PC-3 (cell line): Measurements from ENCODE around the gene OVOL2. TPM values are rescaled to one million over a fixed set of nuclear protein-coding genes. Genes with fewer than 3 reads are reported as not detected.

ENCODE experiments used
- ATAC-seq: fragments of 200-7000 bp; cut with Tn5 transposase; 2 replicates; pipeline ENCODE4 v1.9.1; 2020; ENCODE audit warnings: mild to moderate bottlenecking, moderate library complexity
- BruUV-seq: library from RNA; stranded (reverse); fragments of 400-500 nt; replicated peaks from 2 replicates; lab custom pipeline; 2021; lab: Mats Ljungman, UMichigan
- CTCF ChIA-PET: fragments of 300-600 bp; sonication (Branson Sonifier 250); formaldehyde crosslinking; loops from one replicate; lab custom pipeline; 2022; ENCODE audit warnings: antibody characterized with exemption; lab: Charles Lee
- POLR2A ChIA-PET: fragments of 300-600 bp; sonication (Branson Sonifier 250); formaldehyde crosslinking; loops from one replicate; lab custom pipeline; 2022; ENCODE audit warnings: antibody characterized with exemption; ENCODE audit not compliant: unreplicated experiment; lab: Charles Lee
- DNase-seq: peaks from one replicate; pipeline ENCODE4 v3.0.0-alpha.2; 2015
- H2AFZ ChIP-seq: fragments of 300-600 bp; sonication (generic); 2 replicates; pipeline ENCODE4 v1.6.0; 2016; ENCODE audit warnings: antibody characterized with exemption, low read length
- H3F3A ChIP-seq: fragments of 300-600 bp; sonication (generic); one replicate; pipeline ENCODE4 v1.6.0; 2017; ENCODE audit warnings: antibody characterized with exemption, low read length, control low read depth, mild to moderate bottlenecking; ENCODE audit not compliant: unreplicated experiment
- H3K27ac ChIP-seq: fragments of 300-600 bp; sonication (generic); 2 replicates; pipeline ENCODE4 v1.5.1; 2016; ENCODE audit warnings: mild to moderate bottlenecking, low read length
- H3K27me3 ChIP-seq: fragments of 300-600 bp; sonication (generic); 2 replicates; pipeline ENCODE4 v1.6.1; 2016; ENCODE audit warnings: low read length, mixed read lengths
- H3K36me3 ChIP-seq: fragments of 300-600 bp; sonication (generic); 2 replicates; pipeline ENCODE4 v1.6.1; 2016; ENCODE audit warnings: low read depth, mixed run types, low read length, mixed read lengths
- H3K4me1 ChIP-seq: fragments of 300-600 bp; sonication (generic); 2 replicates; pipeline ENCODE4 v1.5.1; 2016; ENCODE audit warnings: low read length; ENCODE audit not compliant: insufficient read depth
- H3K4me2 ChIP-seq: fragments of 300-600 bp; sonication (generic); 2 replicates; pipeline ENCODE4 v1.6.0; 2016; ENCODE audit warnings: low read length
- H3K4me3 ChIP-seq: fragments of 300-600 bp; sonication (generic); 2 replicates; pipeline ENCODE4 v1.5.1; 2016; ENCODE audit warnings: mild to moderate bottlenecking, low read length, mixed read lengths
- H3K79me2 ChIP-seq: fragments of 300-600 bp; sonication (generic); 2 replicates; pipeline ENCODE4 v1.6.1; 2017; ENCODE audit warnings: low read length, mixed read lengths
- H3K9ac ChIP-seq: fragments of 300-600 bp; sonication (generic); 2 replicates; pipeline ENCODE4 v1.6.0; 2016; ENCODE audit warnings: mild to moderate bottlenecking, low read length
- H3K9me2 ChIP-seq: fragments of 300-600 bp; sonication (generic); replicated peaks from 2 replicates; pipeline ENCODE4 v1.6.1; 2016; ENCODE audit warnings: mixed run types, low read length, mixed read lengths
- H3K9me3 ChIP-seq: fragments of 300-600 bp; sonication (generic); 2 replicates; pipeline ENCODE4 v1.6.1; 2016; ENCODE audit warnings: low read length, mixed read lengths
- H4K20me1 ChIP-seq: fragments of 300-600 bp; sonication (generic); 2 replicates; pipeline ENCODE4 v1.6.1; 2016; ENCODE audit warnings: low read length, mixed read lengths
- CTCF ChIP-seq: fragments of 300-600 bp; sonication (generic); conservative IDR thresholded peaks from 2 replicates; pipeline ENCODE4 v1.5.1; 2017; ENCODE audit warnings: antibody characterized with exemption, low read depth, mild to moderate bottlenecking, low read length
- EZH2 ChIP-seq: fragments of 300-600 bp; sonication (generic); IDR thresholded peaks from one replicate; pipeline ENCODE4 v1.6.1; 2017; ENCODE audit warnings: antibody characterized with exemption, mild to moderate bottlenecking, low read length; ENCODE audit not compliant: unreplicated experiment
- EZH2phosphoT487 ChIP-seq: fragments of 300-600 bp; sonication (generic); IDR thresholded peaks from 2 replicates; pipeline ENCODE4 v1.6.1; 2018; ENCODE audit warnings: mild to moderate bottlenecking, antibody characterized with exemption, low read length, borderline replicate concordance
- intact Hi-C: fragments of 100-400 bp; cut with micrococcal nuclease; formaldehyde crosslinking; loops from 2 replicates; pipeline ENCODE4 v1.9.0; 2023
- total RNA-seq: library from RNA; depleted of rRNA; stranded (reverse); fragments of >200 nt; gene quantifications from 2 replicates; pipeline ENCODE4 v1.2.3, GENCODE V29; 2014

Gene OVOL2
- total RNA-seq, 1 experiment from 2014 or later, result 23.1 TPM

- ATAC-seq, result no peak
- Histone ChIP-seq H3K9ac (no peak overlapping the region), H2AFZ (no peak overlapping the region), H3K27me3 (no peaks in the 10 kb centered on the region), H3K4me3 (no peak overlapping the region), H3K9me2 (no peaks in the 10 kb centered on the region), H3K9me3 (no peaks in the 10 kb centered on the region), H3K27ac (no peak overlapping the region), H4K20me1 (no peaks in the 10 kb centered on the region), H3F3A (no peaks in the 10 kb centered on the region), H3K4me2 (no peak overlapping the region), H3K4me1 (peaks cover 20% of the 10 kb centered on the region), H3K79me2 (no peaks in the 10 kb centered on the region), H3K36me3 (no peaks in the 10 kb centered on the region)
- ChIA-PET POLR2A (interaction anchor here (0.6 kb wide), 1 partner anchor 323 kb away, joined by 3 read pairs; no protein-coding TSS in a partner anchor), CTCF (interaction anchor here (0.7 kb wide), 1 partner anchor 40 kb away, joined by 3 read pairs; no protein-coding TSS in a partner anchor)
- intact Hi-C loops, result loop anchor here (5.0 to 10.0 kb wide), 3 partner anchors 101 to 464 kb away; partner anchors contain the start of gene BFSP1
- no TSS peak for BruUV-seq
- DNase-seq, result no peak
- no peak for TF ChIP-seq CTCF
- no peak for TF ChIP-seq EZH2phosphoT487
- no peak for TF ChIP-seq EZH2
Measured at GRCh38 chr20:17998446-17998845, 59.3 kb downstream of the OVOL2 start.

- H3K9ac ChIP-seq, result no peak overlapping the region
- no peaks in the 10 kb centered on the region for H3K27me3 ChIP-seq
- H3K9me2 ChIP-seq, result no peaks in the 10 kb centered on the region
- peak; percentile 98 for TF ChIP-seq CTCF
- TF ChIP-seq EZH2, result no peak
- 0 out of 2 replicates have a peak overlapping the region, but pooled peaks have one; percentile 11 for H3K4me2 ChIP-seq
- no peaks in the 10 kb centered on the region for H3F3A ChIP-seq
- no TSS peak for BruUV-seq
- no peaks in the 10 kb centered on the region for H3K36me3 ChIP-seq
- ChIA-PET POLR2A (no interaction called here), CTCF (interaction anchor here (0.5 kb wide), 1 partner anchor 13 kb away, joined by 9 read pairs; no protein-coding TSS in a partner anchor)
- no peaks in the 10 kb centered on the region for H3K79me2 ChIP-seq
- H4K20me1 ChIP-seq, result 0 out of 2 replicates have a peak, but pooled peaks cover 4% of the 10 kb centered on the region
- ATAC-seq (peak; percentile 29), DNase-seq (peak; percentile 88)
- H3K9me3 ChIP-seq, result no peaks in the 10 kb centered on the region
- no peak overlapping the region for H3K4me3 ChIP-seq
- peaks cover 29% of the 10 kb centered on the region for H3K4me1 ChIP-seq
- H3K27ac ChIP-seq, result no peak overlapping the region
- intact Hi-C loops, result loop anchor here (1.0 to 10.0 kb wide), 6 partner anchors 38 to 491 kb away; partner anchors contain the start of gene BFSP1
- H2AFZ ChIP-seq, result peak overlapping the region; percentile 50; the same call in 1 of the 2 replicates
Measured at GRCh38 chr20:17995967-17996819, 61.5 kb downstream of the OVOL2 start.
